ENCODE results near the gene MRPL9.

- TF ChIP-seq CTCF (conservative IDR thresholded peaks at IDR 0.05) (no peak), ZFX (IDR thresholded peaks at IDR 0.05) (no peak)
Measured at GRCh38 chr1:151760597-151761385, 2.5 kb downstream of the MRPL9 start.
